GM12878 (cell line): ENCODE data around the gene MFN2. TPM values are rescaled to one million over a fixed set of nuclear protein-coding genes. Genes with fewer than 3 reads are reported as not detected.
A peak's percentile ranks its signal among the peaks of the same experiment; 100 is the strongest.

Experiments
- ATF7 ChIP-seq: fragments of 450-650 bp; IDR thresholded peaks from 2 replicates; pipeline ENCODE4 v1.6.1; 2016; ENCODE audit warnings: low read depth, mild to moderate bottlenecking
- BHLHE40 ChIP-seq, 2 experiments: fragments of 450-650 bp in 1 of 2; IDR thresholded peaks; 2 replicates each; pipeline ENCODE4 v1.6.1; 2011 to 2017; ENCODE audit warnings: low read depth in 2 of 2, borderline replicate concordance in 1 of 2, improper control_type of control experiment in 1 of 2, low read length in 1 of 2, mild to moderate bottlenecking in 1 of 2
- CBX5 ChIP-seq: sonication (generic); IDR thresholded peaks from 2 replicates; pipeline ENCODE4 v1.6.1; 2016; ENCODE audit warnings: low read depth, moderate library complexity, mild to moderate bottlenecking, inconsistent platforms
- CEBPZ ChIP-seq: fragments of 150-350 bp; IDR thresholded peaks from 2 replicates; pipeline ENCODE4 v1.6.1; 2016; ENCODE audit warnings: low read depth, low read length
- CHD4 ChIP-seq: fragments of 200-600 bp; sonication (generic); IDR thresholded peaks from 2 replicates; pipeline ENCODE4 v1.6.1; 2016; ENCODE audit warnings: mild to moderate bottlenecking
- CTCF ChIP-seq, 3 experiments: IDR thresholded peaks in 2 of 3; conservative IDR thresholded peaks in 1 of 3; 2 replicates each; pipeline ENCODE4 v1.5.1; 2011; ENCODE audit warnings: low read depth in 3 of 3, low read length in 3 of 3, mild to moderate bottlenecking in 3 of 3, control low read depth in 2 of 3, moderate library complexity in 2 of 3, inconsistent platforms in 1 of 3, mixed read lengths in 1 of 3; ENCODE audit not compliant: control insufficient read depth in 2 of 3, insufficient read depth in 1 of 3; ENCODE audit errors: extremely low read depth in 1 of 3
- EP300 ChIP-seq, 2 experiments: fragments of 150-350 bp in 1 of 2; IDR thresholded peaks; 2 replicates each; pipeline ENCODE4 v1.6.1; 2011 to 2012; ENCODE audit warnings: low read depth in 2 of 2, low read length in 2 of 2, borderline replicate concordance in 1 of 2, improper control_type of control experiment in 1 of 2, inconsistent platforms in 1 of 2; ENCODE audit not compliant: control insufficient read depth in 1 of 2
- FOXM1 ChIP-seq: IDR thresholded peaks from 2 replicates; pipeline ENCODE4 v1.6.1; 2012; ENCODE audit warnings: low read depth, mild to moderate bottlenecking, inconsistent platforms, low read length, moderate library complexity
- GATAD2B ChIP-seq: fragments of 450-650 bp; conservative IDR thresholded peaks from 2 replicates; pipeline ENCODE4 v1.6.1; 2017; ENCODE audit warnings: low read depth, mild to moderate bottlenecking, moderate library complexity
- MYC ChIP-seq: IDR thresholded peaks from 2 replicates; pipeline ENCODE4 v1.6.1; 2011; ENCODE audit warnings: mild to moderate bottlenecking, low read length, moderate library complexity, inconsistent platforms; ENCODE audit not compliant: insufficient read depth, insufficient replicate concordance, insufficient read length, severe bottlenecking
- NFYA ChIP-seq: IDR thresholded peaks from 2 replicates; pipeline ENCODE4 v1.6.1; 2011; ENCODE audit warnings: low read depth, mild to moderate bottlenecking, low read length, improper control_type of control experiment, borderline replicate concordance
- NR2C1 ChIP-seq: fragments of 450-650 bp; IDR thresholded peaks from 2 replicates; pipeline ENCODE4 v1.6.1; 2017; ENCODE audit warnings: antibody characterized with exemption, mild to moderate bottlenecking, moderate library complexity
- POLR2AphosphoS2 ChIP-seq: IDR thresholded peaks from 2 replicates; pipeline ENCODE4 v1.6.1; 2011; ENCODE audit warnings: low read depth, mild to moderate bottlenecking, low read length, improper control_type of control experiment, moderate library complexity
- POU2F2 ChIP-seq: IDR thresholded peaks from 3 replicates; pipeline ENCODE4 v1.6.1; 2011; ENCODE audit warnings: low read depth, mild to moderate bottlenecking, low read length, borderline replicate concordance
- RAD51 ChIP-seq: fragments of 450-650 bp; IDR thresholded peaks from 2 replicates; pipeline ENCODE4 v1.6.1; 2016; ENCODE audit warnings: moderate library complexity, mild to moderate bottlenecking, inconsistent platforms
- RCOR1 ChIP-seq: conservative IDR thresholded peaks from 2 replicates; pipeline ENCODE4 v1.6.1; 2012; ENCODE audit warnings: low read depth, low read length, improper control_type of control experiment
- RELA ChIP-seq: fragments of 450-650 bp; IDR thresholded peaks from 2 replicates; pipeline ENCODE4 v1.8.0; 2014; ENCODE audit warnings: borderline replicate concordance; ENCODE audit not compliant: partially characterized antibody
- STAT1 ChIP-seq: fragments of 450-650 bp; conservative IDR thresholded peaks from 2 replicates; pipeline ENCODE4 v1.6.1; 2014; ENCODE audit warnings: antibody characterized with exemption, mild to moderate bottlenecking
- WRNIP1 ChIP-seq: IDR thresholded peaks from 2 replicates; pipeline ENCODE4 v1.6.1; 2011; ENCODE audit warnings: low read depth, low read length, improper control_type of control experiment, borderline replicate concordance
- ZBTB4 ChIP-seq: fragments of 450-650 bp; formaldehyde crosslinking; IDR thresholded peaks from 2 replicates; pipeline ENCODE4 v1.4.0; 2022; ENCODE audit warnings: mild to moderate bottlenecking, moderate library complexity
- ZNF274 ChIP-seq: IDR thresholded peaks from one replicate; pipeline ENCODE4 v1.8.0; 2011; ENCODE audit not compliant: insufficient read length, insufficient read depth
- polyA plus RNA-seq, 11 experiments: library from polyadenylated mRNA; depleted of rRNA in 4 of 11; unstranded in 6 of 11; stranded (reverse) in 5 of 11; fragments of >200 nt; fragmentation: Nextera tagmentation in 4 of 11; fragmentation: Illumina TruSeq in 1 of 11; extraction: Ambion mirVana in 4 of 11; extraction: Trizol in 1 of 11; gene quantifications; 1 replicate in 1 of 11; 2 replicates in 10 of 11; pipeline versions ENCODE4 v1.2.1 to v1.2.3, GENCODE V29; 2011 to 2016; ENCODE audit warnings: inconsistent platforms in 2 of 11, missing spikeins in 2 of 11, low read depth in 1 of 11
- total RNA-seq, 4 experiments: library from RNA; depleted of rRNA in 3 of 4; stranded (reverse); fragments of >200 nt in 3 of 4; fragmentation: Illumina TruSeq in 1 of 4; extraction: Trizol in 1 of 4; gene quantifications; 2 replicates each; pipeline versions ENCODE4 v1.2.1 to v1.2.3, GENCODE V29; 2013 to 2021

Gene MFN2
- total and polyA plus RNA-seq, 10 of the 15 experiments (the other 5 are each of a cell fraction or from before 2014, with no cell fraction given) = 5.3 to 64.4 (median 48.1) TPM

- TF ChIP-seq CTCF (IDR thresholded peaks at IDR 0.05 in 2 of 3, conservative IDR thresholded peaks at IDR 0.05 in 1 of 3; ENCODE audit: control insufficient read depth in 2 of 3, extremely low read depth in 1 of 3, insufficient read depth in 1 of 3, low read depth in 3 of 3, low read length in 3 of 3) (no peak), NR2C1 (no peak; the same call in 1 of the 2 replicates), MYC (peak; percentile 92), GATAD2B (peak; percentile 55), WRNIP1 (no peak), POU2F2 (peak; percentile 79), STAT1 (no peak), CEBPZ (no peak), NFYA (no peak), BHLHE40 (IDR thresholded peaks at IDR 0.05; ENCODE audit: borderline replicate concordance in 1 of 2, low read depth in 2 of 2, low read length in 1 of 2) (peak; percentile 99), RCOR1 (peak; percentile 14; the same call in 1 of the 2 replicates), CBX5 (no peak), FOXM1 (no peak), POLR2AphosphoS2 (no peak), EP300 (IDR thresholded peaks at IDR 0.05; ENCODE audit: borderline replicate concordance in 1 of 2, control insufficient read depth in 1 of 2, low read depth in 2 of 2, low read length in 2 of 2) (peak; percentile 75 to 88), ATF7 (peak; percentile 99), CHD4 (no peak), RAD51 (peak; percentile 78), RELA (peak; percentile 13), ZNF274 (no peak), ZBTB4 (no peak)
Observed at GRCh38 chr1:12047120-12047876, 67.1 kb downstream of the MFN2 start (continued).
